ENCODE data around the gene ASTL.
A peak's percentile ranks its signal among the peaks of the same experiment; 100 is the strongest.

ASTL gene

GRCh38 chr2:96158554-96158940 lies 20.2 kb upstream of the ASTL start:
- no peaks in the 10 kb centered on the region for H3K27me3 ChIP-seq (replicated peaks)
- no peak overlapping the region for H3K27ac ChIP-seq
- no peak for TF ChIP-seq CTCF (IDR thresholded peaks at IDR 0.05; ENCODE audit: low read depth, low read length, missing control alignments)
- no peak for DNase-seq
- H3K4me3 ChIP-seq (ENCODE audit: low read depth, low read length), result no peak overlapping the region
- in situ Hi-C loops (cut with HindIII; ENCODE audit: low pct_ligation_motif_present, low sequenced_read_pairs), result no loop called here
- no peaks in the 10 kb centered on the region for H3K36me3 ChIP-seq (replicated peaks)

GRCh38 chr2:96157649-96158553 lies 19.6 kb upstream of the ASTL start:
- H3K27ac ChIP-seq, result no peak overlapping the region
- no peaks in the 10 kb centered on the region for H3K36me3 ChIP-seq (replicated peaks)
- DNase-seq, result peak; percentile 37
- in situ Hi-C loops (cut with HindIII; ENCODE audit: low pct_ligation_motif_present, low sequenced_read_pairs), result no loop called here
- no peak overlapping the region for H3K4me3 ChIP-seq (ENCODE audit: low read depth, low read length)
- TF ChIP-seq CTCF (IDR thresholded peaks at IDR 0.05; ENCODE audit: low read depth, low read length, missing control alignments), result no peak
- no peaks in the 10 kb centered on the region for H3K27me3 ChIP-seq (replicated peaks)

GRCh38 chr2:96156926-96157648 lies 18.8 kb upstream of the ASTL start:
- no peak for TF ChIP-seq CTCF (IDR thresholded peaks at IDR 0.05; ENCODE audit: low read depth, low read length, missing control alignments)
- H3K36me3 ChIP-seq (replicated peaks), result no peaks in the 10 kb centered on the region
- DNase-seq, result no peak
- in situ Hi-C loops (cut with HindIII; ENCODE audit: low pct_ligation_motif_present, low sequenced_read_pairs), result no loop called here
- no peak overlapping the region for H3K4me3 ChIP-seq (ENCODE audit: low read depth, low read length)
- no peaks in the 10 kb centered on the region for H3K27me3 ChIP-seq (replicated peaks)
- H3K27ac ChIP-seq, result no peak overlapping the region

- Histone ChIP-seq H3K27ac (no peak overlapping the region), H3K36me3 (replicated peaks) (no peaks in the 10 kb centered on the region), H3K4me3 (ENCODE audit: low read depth, low read length) (no peak overlapping the region), H3K27me3 (replicated peaks) (no peaks in the 10 kb centered on the region)
- no peak for TF ChIP-seq CTCF (IDR thresholded peaks at IDR 0.05; ENCODE audit: low read depth, low read length, missing control alignments)
- in situ Hi-C loops (cut with HindIII; ENCODE audit: low pct_ligation_motif_present, low sequenced_read_pairs), result no loop called here
- no peak for DNase-seq
These were observed 17.9 kb upstream of the ASTL start for GRCh38 chr2:96156011-96156820.

- no peak for TF ChIP-seq CTCF (IDR thresholded peaks at IDR 0.05; ENCODE audit: low read depth, low read length, missing control alignments)
- DNase-seq, result no peak
- Histone ChIP-seq H3K27me3 (replicated peaks) (no peaks in the 10 kb centered on the region), H3K27ac (no peak overlapping the region), H3K36me3 (replicated peaks) (no peaks in the 10 kb centered on the region), H3K4me3 (ENCODE audit: low read depth, low read length) (no peak overlapping the region)
- in situ Hi-C loops (cut with HindIII; ENCODE audit: low pct_ligation_motif_present, low sequenced_read_pairs), result no loop called here
These were observed 16.4 kb upstream of the ASTL start for GRCh38 chr2:96154506-96155380.
